NCI-H128 (cell line): ENCODE measurements around the gene AGO1.
"Not testable (repeated sequence)": the region's sequence is repeated elsewhere in the genome, so short reads cannot be mapped to it uniquely, and the experiment has no call there.

Source experiments
- DNase-seq: peaks from one replicate; lab custom pipeline; 2025; ENCODE audit not compliant: unreplicated experiment; lab: John Stamatoyannopoulos, UW

Gene AGO1

DNA sequence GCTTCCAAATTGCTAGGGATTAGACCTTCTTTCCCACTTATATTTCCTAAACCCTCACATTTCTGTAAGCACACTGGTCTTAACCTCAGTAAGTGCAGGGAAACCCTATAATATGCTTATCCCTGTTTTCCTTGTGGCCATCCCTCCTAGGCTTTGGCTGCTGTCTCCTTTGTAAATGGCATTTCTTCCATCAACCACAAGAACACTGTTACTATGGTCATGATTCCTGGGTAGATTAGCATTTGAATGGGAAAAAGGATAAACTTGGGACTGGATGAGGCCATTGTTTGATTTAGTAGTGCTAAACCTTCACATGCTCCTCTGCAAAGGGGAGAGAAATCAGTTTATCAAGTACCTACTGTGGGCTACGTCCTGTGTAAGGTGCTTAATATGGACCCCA, 31.7 kb downstream of the AGO1 start:
- no peak for DNase-seq

DNA sequence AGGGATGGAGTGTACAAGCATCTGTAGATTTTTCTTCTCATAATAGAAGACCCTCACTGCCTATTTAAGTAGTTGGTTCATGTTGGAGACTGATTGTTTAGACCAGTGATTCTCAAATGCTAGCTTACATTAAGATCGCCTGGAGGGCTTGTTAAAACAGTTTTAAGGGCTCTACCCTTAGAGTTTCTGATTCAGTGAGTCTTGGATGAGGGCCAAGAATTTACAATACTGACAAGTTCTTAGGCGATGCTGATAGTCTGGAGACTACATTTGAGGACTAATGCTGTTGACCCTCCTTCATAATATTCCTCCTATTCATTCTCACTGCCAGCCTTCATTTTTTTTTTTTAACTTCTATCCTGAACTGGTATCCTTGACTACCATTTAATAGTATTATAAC, 32.7 kb downstream of the AGO1 start:
- DNase-seq = no peak

DNA sequence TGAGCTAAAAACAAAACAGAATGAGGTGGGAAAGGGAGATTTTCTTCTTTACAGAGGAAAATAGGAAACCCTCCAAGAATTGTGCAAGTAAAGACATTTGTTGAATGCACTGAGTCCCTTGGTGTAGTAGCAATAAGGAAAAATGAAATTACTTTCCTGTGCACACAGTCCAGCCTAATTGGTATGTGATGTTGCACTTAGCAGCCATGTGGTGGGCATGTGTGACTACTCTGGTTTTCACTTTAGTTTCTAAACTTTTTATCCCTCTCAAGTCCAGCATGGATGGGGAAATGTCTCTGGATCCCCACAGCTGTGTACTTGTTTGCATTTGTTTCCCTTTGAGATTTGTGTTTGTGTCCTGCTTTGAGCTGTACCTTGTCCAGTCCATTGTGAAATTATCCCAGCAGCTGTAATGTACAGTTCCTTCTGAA, 40.8 kb downstream of the AGO1 start:
- DNase-seq = no peak

GRCh38 chr1:35924838-35925237, 41.8 kb downstream of the AGO1 start:
- no peak for DNase-seq

- DNase-seq = no peak
Measured at GRCh38 chr1:35925741-35926140, 42.7 kb downstream of the AGO1 start.

- no peak for DNase-seq
Measured at GRCh38 chr1:35927472-35927871, 44.5 kb downstream of the AGO1 start.

DNA sequence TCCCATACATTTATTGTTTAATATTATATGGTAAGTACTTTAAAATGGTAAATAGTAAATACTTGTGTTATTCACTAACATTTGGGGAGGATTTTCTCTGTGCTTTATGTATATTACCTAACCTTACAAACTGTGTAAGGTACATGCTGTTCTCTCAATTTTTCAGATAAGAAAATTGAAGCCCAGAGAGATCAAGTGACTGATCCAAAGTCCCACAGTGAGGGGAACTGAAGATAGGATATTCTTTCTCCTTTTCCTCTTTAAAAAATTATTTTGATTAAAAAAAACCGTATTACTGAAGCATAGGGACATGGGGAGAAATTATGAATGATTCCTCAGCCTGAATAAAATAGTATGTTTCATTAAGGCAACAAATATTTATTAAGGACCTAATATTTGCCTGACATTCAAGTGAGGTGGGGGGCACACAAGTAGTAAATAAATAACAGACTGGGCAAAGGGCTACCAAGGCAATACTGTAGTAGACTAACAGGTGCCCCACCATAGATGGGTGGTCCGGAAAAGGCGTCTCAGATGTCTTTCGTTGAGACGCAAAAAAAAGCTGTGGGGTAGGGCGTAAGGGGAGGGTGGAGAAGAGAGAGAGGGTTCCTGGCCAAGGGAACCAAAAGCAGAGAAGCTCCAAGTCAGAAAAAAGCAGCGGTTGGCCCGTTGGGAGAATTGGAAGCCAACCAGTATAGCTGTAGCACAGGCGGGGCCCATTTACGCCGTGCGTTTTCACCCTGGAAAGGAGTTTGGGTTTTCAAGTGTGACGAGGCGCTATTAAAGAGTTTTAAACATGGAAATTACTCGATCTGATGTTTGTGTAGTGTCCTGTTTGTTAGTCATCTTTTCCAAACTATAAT, 47.0 kb downstream of the AGO1 start:
- no peak for DNase-seq

- peak; percentile 83 for DNase-seq
Measured at GRCh38 chr1:35930593-35931445, 47.8 kb downstream of the AGO1 start, which contains the start of gene AGO3. Gene AGO3 (plus strand): TSS chr1:35931105. CDS start chr1:35931427, 322 bp downstream.

DNA sequence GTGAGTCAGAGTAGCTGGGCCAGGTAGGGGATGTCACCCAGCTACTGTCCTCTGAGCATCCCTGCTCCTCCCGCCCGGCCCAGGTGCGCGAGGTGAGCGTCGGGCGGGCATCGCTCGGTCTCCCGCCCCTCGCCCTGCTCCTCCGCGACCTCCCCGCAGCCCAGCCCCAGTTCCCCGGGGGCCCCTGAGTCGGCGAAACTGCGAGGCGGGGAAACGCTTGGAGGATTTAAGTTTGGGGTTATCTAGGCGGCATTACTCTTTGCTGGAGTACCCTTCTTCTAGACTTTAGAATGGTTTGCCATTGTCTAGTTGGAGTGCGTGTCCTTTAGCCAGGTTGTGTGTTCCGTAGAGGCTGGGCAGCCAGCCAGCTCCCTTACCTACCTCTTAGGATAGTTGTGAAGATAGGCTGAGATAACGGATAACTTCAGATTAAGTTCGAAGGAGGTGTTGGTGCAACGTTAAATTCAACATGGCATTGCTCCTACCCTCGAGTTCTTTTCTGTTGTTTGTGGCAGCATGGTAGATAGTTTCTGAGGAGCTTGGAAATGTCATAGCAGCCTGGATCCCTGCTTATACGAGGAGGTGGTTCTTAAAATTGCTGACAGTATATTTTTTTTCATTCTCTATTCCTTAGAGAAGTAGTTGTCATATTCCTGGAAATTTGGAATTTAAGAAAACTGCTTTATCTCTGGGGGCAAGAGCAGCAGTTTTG, 48.6 kb downstream of the AGO1 start:
- DNase-seq = no peak

- DNase-seq = no peak
Measured at GRCh38 chr1:35932158-35932636, 49.2 kb downstream of the AGO1 start.

DNA sequence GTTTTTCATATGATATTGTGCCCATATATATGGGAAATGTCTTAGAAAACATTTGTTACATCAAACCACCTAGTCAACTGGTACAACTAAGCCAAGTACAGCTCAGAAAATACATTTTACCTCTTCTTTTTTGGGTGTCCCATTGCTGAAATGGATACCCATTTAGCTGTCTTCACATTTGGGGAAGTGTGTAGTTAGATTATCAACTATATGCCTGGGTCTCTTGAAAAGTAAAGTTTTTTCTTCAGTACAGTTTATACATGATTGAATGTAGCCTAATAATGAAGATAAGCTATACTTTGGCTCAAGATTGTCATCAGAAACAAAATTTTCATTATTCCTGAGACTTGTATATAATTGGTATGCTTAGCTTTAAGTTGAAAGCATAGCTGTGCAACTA, 49.9 kb downstream of the AGO1 start:
- DNase-seq = no peak

- DNase-seq = no peak
Measured at GRCh38 chr1:35935442-35936388, 52.7 kb downstream of the AGO1 start.

DNA sequence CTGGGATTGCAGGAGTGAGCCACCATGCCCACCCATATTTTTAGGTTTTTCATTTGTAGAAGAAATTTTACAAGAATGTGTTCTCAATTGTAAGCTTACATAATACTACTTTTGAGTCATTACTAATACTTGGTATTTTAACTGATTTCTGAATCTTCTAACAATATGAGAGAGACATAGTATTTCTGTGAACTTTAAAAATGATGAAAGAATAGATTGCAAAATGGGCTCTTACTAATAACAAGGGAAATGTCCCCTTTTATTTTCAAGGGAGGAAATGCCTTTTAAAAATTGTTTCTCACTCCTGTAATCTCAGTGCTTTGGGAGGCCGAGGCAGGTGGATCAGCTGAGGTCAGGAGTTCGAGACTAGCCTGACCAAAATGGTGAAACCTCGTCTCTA, 53.8 kb downstream of the AGO1 start:
- DNase-seq = no peak

DNA sequence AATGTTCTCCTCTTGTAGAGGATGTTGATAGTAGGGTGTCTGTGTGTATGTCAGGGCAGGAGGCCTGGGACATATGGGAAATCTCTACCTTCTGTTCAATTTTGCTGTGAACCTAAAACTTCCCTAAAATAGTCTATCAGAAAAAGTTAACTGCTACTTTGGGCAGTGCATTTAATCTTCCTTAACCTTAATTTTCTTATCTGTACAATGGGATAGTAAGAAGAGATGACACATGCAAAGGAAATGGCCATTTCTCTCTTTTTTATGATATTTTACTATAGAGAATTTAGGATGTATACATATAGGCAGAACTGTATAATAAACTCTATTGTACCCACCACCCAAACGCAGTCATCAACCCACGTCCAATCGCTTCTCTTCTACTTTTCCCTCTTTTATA, 56.5 kb downstream of the AGO1 start:
- DNase-seq = no peak

- DNase-seq = no peak
Measured at GRCh38 chr1:35945327-35945726, 62.3 kb downstream of the AGO1 start.

GRCh38 chr1:35947547-35947946, 64.5 kb downstream of the AGO1 start:
- DNase-seq = no peak

GRCh38 chr1:35958558-35958957, 75.5 kb downstream of the AGO1 start:
- DNase-seq = no peak

GRCh38 chr1:35959304-35959703, 76.3 kb downstream of the AGO1 start:
- no peak for DNase-seq

DNA sequence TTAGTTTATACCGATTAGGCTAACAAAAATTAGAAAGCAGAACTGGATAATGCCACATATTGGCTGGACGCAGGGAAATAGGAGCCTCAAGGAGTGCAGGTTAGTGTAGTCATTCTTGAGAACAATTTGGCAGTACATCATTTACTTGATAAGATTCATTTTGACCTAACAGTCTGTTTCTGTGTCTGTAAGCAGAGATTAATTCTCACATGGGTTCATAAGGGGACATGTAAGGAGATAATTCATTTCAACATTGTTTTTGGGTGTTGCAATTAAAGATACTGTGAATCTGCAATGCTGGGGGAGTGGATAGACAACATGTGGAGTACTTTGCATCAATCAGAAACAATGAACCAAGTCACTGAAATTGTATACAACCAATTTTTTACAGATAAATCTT, 79.9 kb downstream of the AGO1 start:
- DNase-seq = no peak

GRCh38 chr1:35964277-35964676, 81.3 kb downstream of the AGO1 start:
- not testable (repeated sequence) for DNase-seq
